ENCODE results near the gene ACSL3.
"Not testable (repeated sequence)": the region's sequence is repeated elsewhere in the genome, so short reads cannot be mapped to it uniquely, and the experiment has no call there.

The ACSL3 gene

DNA sequence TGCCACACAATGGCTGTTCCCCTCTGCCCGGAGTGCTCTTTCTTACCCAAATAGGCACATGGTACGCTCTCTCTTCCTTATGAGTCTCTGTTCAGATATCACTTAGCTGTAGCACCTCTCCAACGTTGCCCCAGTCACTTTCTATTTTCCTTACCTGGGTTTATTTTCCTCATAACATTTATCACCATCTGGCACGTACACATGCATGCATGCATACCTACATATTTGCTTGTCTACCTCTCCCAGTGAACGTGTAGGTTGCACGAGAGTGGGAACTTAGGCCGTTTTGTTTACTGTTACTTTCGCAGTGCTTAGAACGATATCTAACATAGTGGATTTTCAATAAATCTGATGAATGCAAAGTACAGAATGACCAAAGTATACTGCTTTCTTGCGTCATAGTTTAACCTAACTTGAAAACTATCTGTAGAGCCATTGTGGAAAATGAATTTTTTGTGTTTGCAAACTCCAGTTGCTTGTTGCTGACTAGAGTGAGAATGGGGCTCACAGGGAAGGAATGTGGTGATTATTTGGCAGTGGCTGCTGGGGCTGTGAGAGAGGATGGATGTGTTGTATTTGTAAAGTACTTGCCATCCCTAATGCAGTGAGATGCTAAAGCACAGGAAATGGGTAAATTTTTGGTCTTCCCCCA lies 47.1 kb downstream of the ACSL3 start:
- H3K4me3 ChIP-seq (replicated peaks; ENCODE audit: low read depth, low read length) = no peak overlapping the region
- TF ChIP-seq, protein P1, sequence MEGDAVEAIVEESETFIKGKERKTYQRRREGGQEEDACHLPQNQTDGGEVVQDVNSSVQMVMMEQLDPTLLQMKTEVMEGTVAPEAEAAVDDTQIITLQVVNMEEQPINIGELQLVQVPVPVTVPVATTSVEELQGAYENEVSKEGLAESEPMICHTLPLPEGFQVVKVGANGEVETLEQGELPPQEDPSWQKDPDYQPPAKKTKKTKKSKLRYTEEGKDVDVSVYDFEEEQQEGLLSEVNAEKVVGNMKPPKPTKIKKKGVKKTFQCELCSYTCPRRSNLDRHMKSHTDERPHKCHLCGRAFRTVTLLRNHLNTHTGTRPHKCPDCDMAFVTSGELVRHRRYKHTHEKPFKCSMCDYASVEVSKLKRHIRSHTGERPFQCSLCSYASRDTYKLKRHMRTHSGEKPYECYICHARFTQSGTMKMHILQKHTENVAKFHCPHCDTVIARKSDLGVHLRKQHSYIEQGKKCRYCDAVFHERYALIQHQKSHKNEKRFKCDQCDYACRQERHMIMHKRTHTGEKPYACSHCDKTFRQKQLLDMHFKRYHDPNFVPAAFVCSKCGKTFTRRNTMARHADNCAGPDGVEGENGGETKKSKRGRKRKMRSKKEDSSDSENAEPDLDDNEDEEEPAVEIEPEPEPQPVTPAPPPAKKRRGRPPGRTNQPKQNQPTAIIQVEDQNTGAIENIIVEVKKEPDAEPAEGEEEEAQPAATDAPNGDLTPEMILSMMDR (IDR thresholded peaks at IDR 0.05; ENCODE audit: low read depth, low read length, missing control alignments) = no peak
- DNase-seq (ENCODE audit: extremely low read depth, low read depth) = no peak

DNA sequence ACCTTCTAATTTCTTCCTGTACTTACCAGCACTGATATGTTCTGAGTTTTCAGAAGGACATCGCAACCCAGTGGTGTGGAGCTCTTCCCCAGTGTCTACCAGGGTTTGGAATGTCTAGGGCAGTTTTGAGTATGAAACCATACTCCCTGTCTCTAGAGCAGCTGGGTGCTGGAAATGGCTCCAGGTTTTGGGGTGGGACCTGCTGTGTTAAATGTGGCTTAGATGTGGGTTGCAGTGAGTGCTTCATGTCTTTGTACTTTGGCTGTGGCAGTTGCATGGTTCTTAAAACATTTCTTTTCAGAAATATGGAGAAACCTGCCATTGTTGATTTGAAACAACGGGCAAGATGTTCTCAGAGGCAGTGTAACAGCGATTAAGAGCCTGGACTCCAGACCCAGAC lies 48.5 kb downstream of the ACSL3 start:
- H3K4me3 ChIP-seq (replicated peaks; ENCODE audit: low read depth, low read length) = no peak overlapping the region
- TF ChIP-seq, protein P1 (IDR thresholded peaks at IDR 0.05; ENCODE audit: low read depth, low read length, missing control alignments) = no peak
- DNase-seq (ENCODE audit: extremely low read depth, low read depth) = no peak

DNA sequence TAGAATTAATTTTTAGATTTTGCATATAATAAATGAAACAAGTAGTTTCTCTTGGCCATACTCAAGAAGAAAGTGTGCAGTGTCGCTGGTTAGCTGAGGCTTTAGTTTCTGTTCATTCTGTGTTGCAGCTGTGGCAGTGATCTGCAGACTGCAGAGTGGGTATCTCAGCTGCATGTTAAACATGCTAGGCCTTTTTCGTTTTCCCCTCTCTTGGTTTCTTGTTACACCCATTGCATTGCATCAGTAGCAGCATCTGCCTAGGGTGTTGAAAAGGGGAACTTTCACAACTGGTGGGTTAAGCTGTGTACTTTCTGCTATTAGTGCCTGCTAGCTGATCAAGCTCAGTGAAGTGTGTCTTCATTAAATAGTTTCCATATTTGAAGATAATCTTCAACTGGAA lies 51.3 kb downstream of the ACSL3 start:
- DNase-seq (ENCODE audit: extremely low read depth, low read depth) = no peak
- TF ChIP-seq, protein P1 (IDR thresholded peaks at IDR 0.05; ENCODE audit: low read depth, low read length, missing control alignments) = no peak
- no peak overlapping the region for H3K4me3 ChIP-seq (replicated peaks; ENCODE audit: low read depth, low read length)

DNA sequence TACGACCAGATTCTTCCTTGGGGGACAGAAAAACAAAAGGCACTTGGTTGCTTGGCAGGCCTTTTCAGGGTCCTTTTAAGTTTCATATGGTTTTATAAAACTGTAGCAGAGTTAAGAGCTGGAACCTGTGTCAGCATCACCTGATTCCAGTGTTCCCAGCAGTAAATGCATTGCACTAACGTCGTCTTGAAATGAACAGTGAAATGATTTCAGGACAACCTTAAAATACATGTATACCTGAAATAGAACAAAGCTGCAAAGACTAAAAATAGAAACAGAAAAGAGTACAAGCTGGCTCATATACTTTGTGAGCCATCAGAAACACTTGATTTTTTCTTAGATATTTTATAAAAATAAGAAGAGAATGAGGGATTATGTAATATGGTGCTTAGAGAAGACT lies 51.9 kb downstream of the ACSL3 start:
- DNase-seq (ENCODE audit: extremely low read depth, low read depth) = no peak
- TF ChIP-seq, protein P1 (IDR thresholded peaks at IDR 0.05; ENCODE audit: low read depth, low read length, missing control alignments) = no peak
- H3K4me3 ChIP-seq (replicated peaks; ENCODE audit: low read depth, low read length) = no peak overlapping the region

DNA sequence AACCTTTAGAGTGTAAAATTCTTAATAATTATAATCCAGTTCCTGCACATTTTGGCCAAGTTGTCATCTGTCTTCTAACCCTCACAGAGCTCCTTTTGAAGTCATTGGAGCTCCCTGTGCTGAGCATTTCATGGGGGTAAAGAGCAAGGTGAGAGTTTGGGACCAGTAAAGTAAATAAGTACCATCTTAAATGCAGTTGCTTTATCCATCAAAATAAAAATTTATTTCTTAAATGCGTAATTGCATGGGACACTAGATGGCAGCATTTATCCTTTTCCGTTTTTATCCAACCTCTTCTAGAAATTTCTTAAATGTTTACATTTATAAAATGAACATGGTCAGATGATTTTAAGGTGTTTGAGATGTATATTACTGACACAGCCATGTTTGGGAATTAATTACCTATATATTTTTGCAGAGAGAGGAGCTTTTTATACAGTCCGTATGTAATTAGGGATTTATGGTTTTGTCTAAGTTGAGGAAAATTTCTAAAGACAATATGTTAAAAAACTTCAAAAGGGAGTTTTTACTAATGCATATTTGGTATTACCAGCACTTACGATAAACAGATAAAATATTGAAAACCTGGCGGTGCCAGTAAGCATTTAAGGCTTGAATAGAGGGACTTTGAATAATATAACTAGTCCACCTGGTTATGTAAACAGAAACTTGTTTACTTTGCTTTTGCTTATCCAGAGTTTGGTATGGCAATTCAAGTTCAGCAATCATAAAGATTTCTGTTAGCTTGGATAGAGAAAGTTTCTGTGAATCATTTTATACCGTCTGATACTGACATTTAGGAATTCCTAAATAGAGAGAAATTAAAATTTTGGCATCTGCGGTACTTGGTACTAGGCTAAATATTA lies 54.5 kb downstream of the ACSL3 start:
- TF ChIP-seq, protein P1 (IDR thresholded peaks at IDR 0.05; ENCODE audit: low read depth, low read length, missing control alignments) = peak; percentile 15
- no peak overlapping the region for H3K4me3 ChIP-seq (replicated peaks; ENCODE audit: low read depth, low read length)
- DNase-seq (ENCODE audit: extremely low read depth, low read depth) = no peak

DNA sequence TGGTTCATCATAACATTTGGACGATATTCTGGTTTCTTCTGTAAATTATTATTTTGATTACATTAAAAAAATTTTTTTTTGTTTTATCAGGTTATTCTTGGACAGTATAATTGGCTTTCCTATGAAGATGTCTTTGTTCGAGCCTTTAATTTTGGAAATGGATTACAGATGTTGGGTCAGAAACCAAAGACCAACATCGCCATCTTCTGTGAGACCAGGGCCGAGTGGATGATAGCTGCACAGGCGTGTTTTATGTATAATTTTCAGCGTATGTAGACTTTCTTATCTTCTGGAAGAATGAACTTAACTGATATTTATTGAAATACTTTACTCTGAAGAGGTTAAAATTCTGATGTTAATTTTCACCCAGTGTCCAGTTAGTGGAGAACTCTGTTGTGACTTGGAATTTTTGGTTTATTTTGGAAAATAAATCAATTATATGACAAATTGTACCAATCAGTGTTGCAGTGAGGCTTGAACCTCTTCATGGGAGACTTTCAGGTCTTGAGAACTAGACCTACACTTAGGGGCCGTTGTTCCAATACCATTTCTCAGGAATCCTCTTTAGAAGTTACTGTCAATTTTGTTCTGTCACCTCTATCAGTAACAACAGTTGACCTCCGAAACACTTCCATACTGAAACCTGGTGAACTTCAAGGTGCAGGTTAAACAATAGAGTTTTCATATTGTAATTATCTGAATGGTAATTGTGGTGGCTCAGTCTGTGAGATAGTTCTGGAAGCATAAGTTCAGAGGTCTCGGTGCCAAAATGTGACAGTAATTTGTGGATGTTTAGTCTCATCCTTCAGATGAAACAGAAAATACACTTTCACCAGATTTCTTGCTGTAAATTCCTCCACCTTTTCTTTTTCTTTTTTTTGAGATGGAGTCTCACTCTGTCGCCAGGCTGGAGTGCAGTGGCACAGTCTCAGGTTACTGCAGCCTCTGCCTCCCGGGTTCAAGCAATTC lies 55.7 kb downstream of the ACSL3 start:
- no peak for DNase-seq (ENCODE audit: extremely low read depth, low read depth)
- H3K4me3 ChIP-seq (replicated peaks; ENCODE audit: low read depth, low read length) = no peak overlapping the region
- TF ChIP-seq, protein P1 (IDR thresholded peaks at IDR 0.05; ENCODE audit: low read depth, low read length, missing control alignments) = no peak

DNA sequence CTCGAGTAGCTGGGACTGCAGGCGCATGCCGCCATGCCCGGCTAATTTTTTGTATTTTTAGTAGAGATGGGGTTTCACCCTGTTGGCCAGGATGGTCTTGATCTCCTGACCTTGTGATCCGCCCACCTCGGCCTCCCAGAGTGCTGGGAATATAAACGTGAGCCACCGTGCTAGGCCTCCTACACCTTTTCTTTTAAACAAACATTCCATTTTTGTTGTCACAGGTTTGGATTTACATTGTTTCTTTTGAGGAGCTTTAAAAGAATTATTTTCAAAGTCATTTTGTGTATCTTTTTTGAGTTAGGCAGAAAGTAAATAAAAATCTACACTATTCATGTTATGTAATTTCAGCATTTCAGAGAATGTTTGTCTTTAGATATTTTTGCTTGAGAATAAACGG lies 56.4 kb downstream of the ACSL3 start:
- not testable (repeated sequence) for DNase-seq (ENCODE audit: extremely low read depth, low read depth); H3K4me3 ChIP-seq (replicated peaks; ENCODE audit: low read depth, low read length)
